ENCODE results near the gene SORBS1. TPM values are rescaled to one million over a fixed set of nuclear protein-coding genes. Genes with fewer than 3 reads are reported as not detected.

Gene SORBS1
- total and polyA plus RNA-seq, 2 of the 13 experiments (the other 11 are each of a cell fraction or from before 2014, with no cell fraction given), result 16.8 to 39.8 TPM

DNA sequence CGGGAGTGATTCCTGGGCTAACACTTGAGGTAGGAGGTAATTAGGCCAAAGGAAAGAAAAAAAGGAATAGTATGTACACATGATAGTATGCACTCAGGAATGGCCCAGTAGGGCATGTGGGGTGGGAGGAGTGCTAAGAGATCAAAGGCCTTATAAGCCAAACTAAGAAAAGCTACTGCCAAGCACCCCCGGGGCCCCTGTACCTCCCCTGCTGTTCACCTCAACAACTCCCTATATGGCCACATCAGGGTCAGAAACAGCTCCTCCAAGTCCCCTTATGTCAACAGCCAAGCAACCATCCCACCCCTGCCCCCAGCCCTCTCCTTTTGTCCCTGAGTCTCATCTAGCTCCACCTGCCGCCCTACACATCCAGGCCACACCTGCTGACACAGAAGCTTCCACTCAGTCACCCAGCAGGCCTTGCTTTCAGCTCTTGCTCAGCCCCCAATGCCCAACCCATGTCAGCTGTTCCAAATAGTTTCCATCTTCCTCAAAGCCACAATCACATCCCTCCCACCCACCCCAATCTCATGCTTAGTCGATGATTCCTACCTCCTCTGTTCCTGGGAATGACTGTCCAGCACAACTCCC, 80.2 kb downstream of the SORBS1 start (continued):
- TF ChIP-seq, protein P1, sequence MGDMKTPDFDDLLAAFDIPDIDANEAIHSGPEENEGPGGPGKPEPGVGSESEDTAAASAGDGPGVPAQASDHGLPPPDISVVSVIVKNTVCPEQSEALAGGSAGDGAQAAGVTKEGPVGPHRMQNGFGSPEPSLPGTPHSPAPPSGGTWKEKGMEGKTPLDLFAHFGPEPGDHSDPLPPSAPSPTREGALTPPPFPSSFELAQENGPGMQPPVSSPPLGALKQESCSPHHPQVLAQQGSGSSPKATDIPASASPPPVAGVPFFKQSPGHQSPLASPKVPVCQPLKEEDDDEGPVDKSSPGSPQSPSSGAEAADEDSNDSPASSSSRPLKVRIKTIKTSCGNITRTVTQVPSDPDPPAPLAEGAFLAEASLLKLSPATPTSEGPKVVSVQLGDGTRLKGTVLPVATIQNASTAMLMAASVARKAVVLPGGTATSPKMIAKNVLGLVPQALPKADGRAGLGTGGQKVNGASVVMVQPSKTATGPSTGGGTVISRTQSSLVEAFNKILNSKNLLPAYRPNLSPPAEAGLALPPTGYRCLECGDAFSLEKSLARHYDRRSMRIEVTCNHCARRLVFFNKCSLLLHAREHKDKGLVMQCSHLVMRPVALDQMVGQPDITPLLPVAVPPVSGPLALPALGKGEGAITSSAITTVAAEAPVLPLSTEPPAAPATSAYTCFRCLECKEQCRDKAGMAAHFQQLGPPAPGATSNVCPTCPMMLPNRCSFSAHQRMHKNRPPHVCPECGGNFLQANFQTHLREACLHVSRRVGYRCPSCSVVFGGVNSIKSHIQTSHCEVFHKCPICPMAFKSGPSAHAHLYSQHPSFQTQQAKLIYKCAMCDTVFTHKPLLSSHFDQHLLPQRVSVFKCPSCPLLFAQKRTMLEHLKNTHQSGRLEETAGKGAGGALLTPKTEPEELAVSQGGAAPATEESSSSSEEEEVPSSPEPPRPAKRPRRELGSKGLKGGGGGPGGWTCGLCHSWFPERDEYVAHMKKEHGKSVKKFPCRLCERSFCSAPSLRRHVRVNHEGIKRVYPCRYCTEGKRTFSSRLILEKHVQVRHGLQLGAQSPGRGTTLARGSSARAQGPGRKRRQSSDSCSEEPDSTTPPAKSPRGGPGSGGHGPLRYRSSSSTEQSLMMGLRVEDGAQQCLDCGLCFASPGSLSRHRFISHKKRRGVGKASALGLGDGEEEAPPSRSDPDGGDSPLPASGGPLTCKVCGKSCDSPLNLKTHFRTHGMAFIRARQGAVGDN (CRISPR knock-in tag; IDR thresholded peaks at IDR 0.05), result peak; percentile 82
- 0 out of 2 replicates have a peak, but pooled peaks have one; percentile 27 for TF ChIP-seq GATAD2A (CRISPR knock-in tag; IDR thresholded peaks at IDR 0.05)
- TF ChIP-seq, protein P2, sequence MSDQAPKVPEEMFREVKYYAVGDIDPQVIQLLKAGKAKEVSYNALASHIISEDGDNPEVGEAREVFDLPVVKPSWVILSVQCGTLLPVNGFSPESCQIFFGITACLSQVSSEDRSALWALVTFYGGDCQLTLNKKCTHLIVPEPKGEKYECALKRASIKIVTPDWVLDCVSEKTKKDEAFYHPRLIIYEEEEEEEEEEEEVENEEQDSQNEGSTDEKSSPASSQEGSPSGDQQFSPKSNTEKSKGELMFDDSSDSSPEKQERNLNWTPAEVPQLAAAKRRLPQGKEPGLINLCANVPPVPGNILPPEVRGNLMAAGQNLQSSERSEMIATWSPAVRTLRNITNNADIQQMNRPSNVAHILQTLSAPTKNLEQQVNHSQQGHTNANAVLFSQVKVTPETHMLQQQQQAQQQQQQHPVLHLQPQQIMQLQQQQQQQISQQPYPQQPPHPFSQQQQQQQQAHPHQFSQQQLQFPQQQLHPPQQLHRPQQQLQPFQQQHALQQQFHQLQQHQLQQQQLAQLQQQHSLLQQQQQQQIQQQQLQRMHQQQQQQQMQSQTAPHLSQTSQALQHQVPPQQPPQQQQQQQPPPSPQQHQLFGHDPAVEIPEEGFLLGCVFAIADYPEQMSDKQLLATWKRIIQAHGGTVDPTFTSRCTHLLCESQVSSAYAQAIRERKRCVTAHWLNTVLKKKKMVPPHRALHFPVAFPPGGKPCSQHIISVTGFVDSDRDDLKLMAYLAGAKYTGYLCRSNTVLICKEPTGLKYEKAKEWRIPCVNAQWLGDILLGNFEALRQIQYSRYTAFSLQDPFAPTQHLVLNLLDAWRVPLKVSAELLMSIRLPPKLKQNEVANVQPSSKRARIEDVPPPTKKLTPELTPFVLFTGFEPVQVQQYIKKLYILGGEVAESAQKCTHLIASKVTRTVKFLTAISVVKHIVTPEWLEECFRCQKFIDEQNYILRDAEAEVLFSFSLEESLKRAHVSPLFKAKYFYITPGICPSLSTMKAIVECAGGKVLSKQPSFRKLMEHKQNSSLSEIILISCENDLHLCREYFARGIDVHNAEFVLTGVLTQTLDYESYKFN (CRISPR knock-in tag; conservative IDR thresholded peaks at IDR 0.05), result peak; percentile 62
- peak; percentile 61; the same call in 1 of the 2 replicates for TF ChIP-seq PITX1 (CRISPR knock-in tag; IDR thresholded peaks at IDR 0.05)
- TF ChIP-seq ZMYM4 (CRISPR knock-in tag; IDR thresholded peaks at IDR 0.05), result peak; percentile 41; the same call in 1 of the 2 replicates
- peak; percentile 52; the same call in 1 of the 2 replicates for TF ChIP-seq TFAP4 (IDR thresholded peaks at IDR 0.05; ENCODE audit: borderline replicate concordance, low read depth)
- TF ChIP-seq EP300 (IDR thresholded peaks at IDR 0.05; ENCODE audit: low read depth in 2 of 2, low read length in 2 of 2), result peak in 1 of 2 experiments; percentile 70; a peak in 2 of 4 replicates
- no peak for TF ChIP-seq EP300 (CRISPR knock-in tag; IDR thresholded peaks at IDR 0.05; ENCODE audit: borderline replicate concordance)
- peak; percentile 61; the same call in 1 of the 2 replicates for TF ChIP-seq TCF7L2 (IDR thresholded peaks at IDR 0.05; ENCODE audit: low read depth, low read length)
- no peak for TF ChIP-seq RFX5 (IDR thresholded peaks at IDR 0.05; ENCODE audit: low read depth, low read length)
- TF ChIP-seq ZNF674 (CRISPR knock-in tag; IDR thresholded peaks at IDR 0.05; ENCODE audit: low read depth), result no peak
- TF ChIP-seq, protein P3, sequence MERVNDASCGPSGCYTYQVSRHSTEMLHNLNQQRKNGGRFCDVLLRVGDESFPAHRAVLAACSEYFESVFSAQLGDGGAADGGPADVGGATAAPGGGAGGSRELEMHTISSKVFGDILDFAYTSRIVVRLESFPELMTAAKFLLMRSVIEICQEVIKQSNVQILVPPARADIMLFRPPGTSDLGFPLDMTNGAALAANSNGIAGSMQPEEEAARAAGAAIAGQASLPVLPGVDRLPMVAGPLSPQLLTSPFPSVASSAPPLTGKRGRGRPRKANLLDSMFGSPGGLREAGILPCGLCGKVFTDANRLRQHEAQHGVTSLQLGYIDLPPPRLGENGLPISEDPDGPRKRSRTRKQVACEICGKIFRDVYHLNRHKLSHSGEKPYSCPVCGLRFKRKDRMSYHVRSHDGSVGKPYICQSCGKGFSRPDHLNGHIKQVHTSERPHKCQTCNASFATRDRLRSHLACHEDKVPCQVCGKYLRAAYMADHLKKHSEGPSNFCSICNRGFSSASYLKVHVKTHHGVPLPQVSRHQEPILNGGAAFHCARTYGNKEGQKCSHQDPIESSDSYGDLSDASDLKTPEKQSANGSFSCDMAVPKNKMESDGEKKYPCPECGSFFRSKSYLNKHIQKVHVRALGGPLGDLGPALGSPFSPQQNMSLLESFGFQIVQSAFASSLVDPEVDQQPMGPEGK (CRISPR knock-in tag; IDR thresholded peaks at IDR 0.05), result peak; percentile 48; the same call in 1 of the 2 replicates
- no peak for TF ChIP-seq THAP9 (CRISPR knock-in tag; IDR thresholded peaks at IDR 0.05; ENCODE audit: borderline replicate concordance)
